CD4-positive, alpha-beta T cell (primary cell): ENCODE measurements around the gene MED12L. TPM values are rescaled to one million over a fixed set of nuclear protein-coding genes. Genes with fewer than 3 reads are reported as not detected.

Experiments
- ATAC-seq: fragments of 200-7000 bp; cut with Tn5 transposase; one replicate; pipeline ENCODE4 v1.10.0; 2022; ENCODE audit warnings: mild to moderate bottlenecking; ENCODE audit not compliant: poor library complexity
- CTCF ChIA-PET: fragments of 350-600 bp; sonication (Branson Sonifier 250); formaldehyde crosslinking; loops from one replicate; lab custom pipeline; 2021; ENCODE audit warnings: antibody characterized with exemption, inconsistent platforms; lab: Charles Lee
- POLR2A ChIA-PET: fragments of 350-600 bp; sonication (Branson Sonifier 250); formaldehyde crosslinking; loops from one replicate; lab custom pipeline; 2021; ENCODE audit warnings: antibody characterized with exemption, inconsistent platforms; lab: Charles Lee
- DNase-seq, 14 experiments: peaks; one replicate each; pipeline ENCODE4 v3.0.0-alpha.2; 2013 to 2020; ENCODE audit warnings: mixed read lengths in 2 of 14
- H3K27ac ChIP-seq, 2 donors: one replicate each; pipeline versions ENCODE4 v1.5.1 to v1.7.0; 2013; ENCODE audit warnings: low read length in 2 of 2, low read depth in 1 of 2, mild to moderate bottlenecking in 1 of 2
- H3K27me3 ChIP-seq, 2 experiments: 1 replicate in 1 of 2; 2 replicates in 1 of 2; pipeline versions ENCODE4 v1.6.1 to v1.7.0; 2013; ENCODE audit warnings: low read length in 2 of 2, control low read depth in 1 of 2, mild to moderate bottlenecking in 1 of 2, moderate library complexity in 1 of 2; ENCODE audit not compliant: insufficient read depth in 2 of 2, control insufficient read depth in 1 of 2
- H3K36me3 ChIP-seq: one replicate; pipeline ENCODE4 v1.6.1; 2013; ENCODE audit warnings: low read length, control low read depth; ENCODE audit not compliant: insufficient read depth
- H3K4me1 ChIP-seq: one replicate; pipeline ENCODE4 v1.6.1; 2013; ENCODE audit warnings: low read length, control low read depth; ENCODE audit not compliant: insufficient read depth
- H3K4me3 ChIP-seq: one replicate; pipeline ENCODE4 v1.5.1; 2013; ENCODE audit warnings: mild to moderate bottlenecking, low read length, moderate library complexity
- H3K9me3 ChIP-seq, 2 experiments: 1 replicate in 1 of 2; 2 replicates in 1 of 2; pipeline versions ENCODE4 v1.6.1 to v1.7.0; 2013; ENCODE audit warnings: low read length in 2 of 2, mild to moderate bottlenecking in 2 of 2, control low read depth in 1 of 2, moderate library complexity in 1 of 2; ENCODE audit not compliant: control insufficient read depth in 1 of 2, insufficient read depth in 1 of 2
- H3K27ac Mint-ChIP-seq: one replicate; pipeline ENCODE4 v1.8.0; 2020; ENCODE audit warnings: mixed read lengths
- H3K27me3 Mint-ChIP-seq: one replicate; pipeline ENCODE4 v1.8.0; 2021; ENCODE audit warnings: mixed read lengths
- H3K36me3 Mint-ChIP-seq: one replicate; pipeline ENCODE4 v1.8.0; 2021; ENCODE audit warnings: low read depth, mixed read lengths
- H3K4me1 Mint-ChIP-seq: one replicate; pipeline ENCODE4 v1.8.0; 2021; ENCODE audit warnings: low read depth, mixed read lengths
- H3K4me3 Mint-ChIP-seq: one replicate; pipeline ENCODE4 v1.8.0; 2020; ENCODE audit warnings: mild to moderate bottlenecking, mixed read lengths
- H3K9me3 Mint-ChIP-seq: one replicate; pipeline ENCODE4 v1.8.0; 2020; ENCODE audit warnings: mixed read lengths
- intact Hi-C, 2 experiments: fragments of 100-400 bp; cut with DNase I in 1 of 2; cut with micrococcal nuclease in 1 of 2; formaldehyde crosslinking; loops; one replicate each; pipeline versions ENCODE4 v1.15.1 to v1.9.0; 2023 to 2025; cut with DNase I, micrococcal nuclease
- total RNA-seq, 174 experiments: library from RNA in 2 of 174; stranded (reverse) in 2 of 174; gene quantifications; one replicate each; pipeline ENCODE4 v1.2.3 and lab custom pipeline; 2021 to 2026
- TF ChIP-seq, protein P1 (sequence below): fragments of 200-600 bp; IDR thresholded peaks from one replicate; pipeline ENCODE4 v1.8.0; 2022; ENCODE audit warnings: antibody characterized with exemption, mild to moderate bottlenecking

Gene MED12L
- total RNA-seq, 2 experiments from 2014 or later: 0.39 to 0.49 TPM

DNA sequence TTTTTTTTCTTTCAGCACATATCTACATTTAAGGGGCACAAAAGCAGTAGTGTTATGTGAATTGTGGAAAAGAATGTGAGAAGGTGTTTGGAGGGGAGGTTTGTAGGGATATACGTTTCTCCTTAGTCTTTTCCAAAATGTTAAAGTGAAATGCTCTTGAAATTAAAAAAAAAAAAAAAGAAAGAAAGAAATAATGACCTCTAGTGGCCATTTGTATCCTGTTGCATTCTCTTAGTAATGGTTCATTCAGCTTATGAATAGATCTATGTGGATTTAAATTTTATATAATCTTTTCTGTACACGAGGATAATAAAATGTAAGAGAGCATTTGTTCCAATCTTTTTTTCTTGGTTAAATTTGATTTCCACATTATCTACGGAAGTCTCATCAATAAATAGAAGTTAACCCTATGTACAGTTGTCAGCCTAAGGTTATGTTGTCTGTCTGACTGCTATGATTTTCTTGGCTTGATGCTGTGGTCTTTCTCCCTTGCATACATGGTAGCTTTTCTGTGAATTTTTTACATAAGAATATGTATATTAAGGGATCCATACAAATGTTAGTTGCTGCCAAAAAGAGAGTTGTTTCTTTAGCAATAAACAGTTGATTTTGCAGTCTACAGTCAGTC is 242.2 kb downstream of the MED12L start:
- intact Hi-C loops: loop anchor here (2.0 to 5.0 kb wide), 3 partner anchors 99 to 159 kb away; no protein-coding TSS in a partner anchor
- H3K27ac ChIP-seq: no peak overlapping the region
- ATAC-seq (no peak), DNase-seq (no peak)
- Mint-ChIP-seq H3K27ac (no peak overlapping the region), H3K4me1 (no peaks in the 10 kb centered on the region), H3K9me3 (no peaks in the 10 kb centered on the region), H3K36me3 (no peaks in the 10 kb centered on the region), H3K4me3 (no peak overlapping the region), H3K27me3 (peaks cover 19% of the 10 kb centered on the region)
- no peaks in the 10 kb centered on the region for H3K9me3 ChIP-seq
- TF ChIP-seq, protein P1, sequence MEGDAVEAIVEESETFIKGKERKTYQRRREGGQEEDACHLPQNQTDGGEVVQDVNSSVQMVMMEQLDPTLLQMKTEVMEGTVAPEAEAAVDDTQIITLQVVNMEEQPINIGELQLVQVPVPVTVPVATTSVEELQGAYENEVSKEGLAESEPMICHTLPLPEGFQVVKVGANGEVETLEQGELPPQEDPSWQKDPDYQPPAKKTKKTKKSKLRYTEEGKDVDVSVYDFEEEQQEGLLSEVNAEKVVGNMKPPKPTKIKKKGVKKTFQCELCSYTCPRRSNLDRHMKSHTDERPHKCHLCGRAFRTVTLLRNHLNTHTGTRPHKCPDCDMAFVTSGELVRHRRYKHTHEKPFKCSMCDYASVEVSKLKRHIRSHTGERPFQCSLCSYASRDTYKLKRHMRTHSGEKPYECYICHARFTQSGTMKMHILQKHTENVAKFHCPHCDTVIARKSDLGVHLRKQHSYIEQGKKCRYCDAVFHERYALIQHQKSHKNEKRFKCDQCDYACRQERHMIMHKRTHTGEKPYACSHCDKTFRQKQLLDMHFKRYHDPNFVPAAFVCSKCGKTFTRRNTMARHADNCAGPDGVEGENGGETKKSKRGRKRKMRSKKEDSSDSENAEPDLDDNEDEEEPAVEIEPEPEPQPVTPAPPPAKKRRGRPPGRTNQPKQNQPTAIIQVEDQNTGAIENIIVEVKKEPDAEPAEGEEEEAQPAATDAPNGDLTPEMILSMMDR: peak; percentile 73
- ChIA-PET CTCF (interaction anchor here (0.6 to 1.2 kb wide), 6 partner anchors 17 to 166 kb away, joined by 3 to 6 read pairs (median 3); no protein-coding TSS in a partner anchor), POLR2A (interaction anchor here (0.6 kb wide), 1 partner anchor 127 kb away, joined by 4 read pairs; no protein-coding TSS in a partner anchor)
- H3K4me1 ChIP-seq: no peaks in the 10 kb centered on the region
- no peaks in the 10 kb centered on the region for H3K27me3 ChIP-seq
- no peaks in the 10 kb centered on the region for H3K36me3 ChIP-seq
- H3K4me3 ChIP-seq: peak overlapping the region; percentile 34

- Mint-ChIP-seq H3K9me3 (no peaks in the 10 kb centered on the region), H3K27ac (no peak overlapping the region), H3K4me3 (no peak overlapping the region), H3K27me3 (peaks cover 19% of the 10 kb centered on the region), H3K4me1 (no peaks in the 10 kb centered on the region), H3K36me3 (no peaks in the 10 kb centered on the region)
- Histone ChIP-seq H3K36me3 (no peaks in the 10 kb centered on the region), H3K4me1 (no peaks in the 10 kb centered on the region), H3K9me3 (no peaks in the 10 kb centered on the region), H3K27me3 (no peaks in the 10 kb centered on the region), H3K4me3 (peak overlapping the region; percentile 34), H3K27ac (no peak overlapping the region)
- ATAC-seq (peak; percentile 54), DNase-seq (peak in 5 of 14 experiments; percentile 0 to 47 (median 37))
- CTCF ChIA-PET: interaction anchor here (0.6 to 1.2 kb wide), 4 partner anchors 42 to 165 kb away, joined by 3 to 6 read pairs (median 3); no protein-coding TSS in a partner anchor
- TF ChIP-seq, protein P1: no peak
- intact Hi-C loops: loop anchor here in 1 of 2 experiments (5.0 kb wide), 1 partner anchor 101 kb away; no protein-coding TSS in a partner anchor
- POLR2A ChIA-PET: interaction anchor here (0.6 kb wide), 1 partner anchor 128 kb away, joined by 4 read pairs; no protein-coding TSS in a partner anchor
Measured at GRCh38 chr3:151328298-151328995, 243.0 kb downstream of the MED12L start.

DNA sequence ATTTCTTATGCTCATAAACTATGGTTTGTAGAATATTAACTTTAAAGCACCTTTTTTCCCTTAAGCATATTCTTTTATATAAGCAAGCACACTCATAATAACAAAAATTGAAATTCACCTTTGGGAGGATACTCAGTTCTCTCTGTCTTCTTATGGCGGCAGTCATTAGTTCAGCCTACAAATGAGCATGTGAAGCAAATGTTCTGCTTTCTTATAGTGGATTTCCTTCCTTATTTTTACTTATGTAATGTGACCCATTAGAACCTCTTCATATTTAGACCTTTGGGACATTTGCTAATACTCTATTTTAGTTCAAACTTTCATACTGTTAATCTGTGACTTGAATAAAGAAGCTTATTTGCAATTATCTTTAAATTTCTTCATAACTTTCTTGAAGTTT is 243.9 kb downstream of the MED12L start, which contains the start of gene P2RY13:
TSS of gene P2RY13 (minus strand) at position 187 of the 400 bp plus-strand sequence. CDS start at position 166, 21 bp downstream.
- H3K4me1 ChIP-seq: no peaks in the 10 kb centered on the region
- H3K36me3 ChIP-seq: no peaks in the 10 kb centered on the region
- H3K27ac Mint-ChIP-seq: no peak within 1 kb of the TSS
- intact Hi-C loops: loop anchor here in 1 of 2 experiments (5.0 kb wide), 1 partner anchor 102 kb away; no protein-coding TSS in a partner anchor
- DNase-seq: peak in 1 of 14 experiments; percentile 13
- H3K4me3 ChIP-seq: peak within 1 kb of the TSS; percentile 34
- TF ChIP-seq, protein P1: no peak
- H3K27ac ChIP-seq: no peak within 1 kb of the TSS
- peaks cover 19% of the 10 kb centered on the region for H3K27me3 Mint-ChIP-seq
- ATAC-seq: no peak
- POLR2A ChIA-PET: no interaction called here
- H3K4me3 Mint-ChIP-seq: no peak within 1 kb of the TSS
- CTCF ChIA-PET: no interaction called here
- no peaks in the 10 kb centered on the region for H3K4me1 Mint-ChIP-seq
- no peaks in the 10 kb centered on the region for H3K9me3 Mint-ChIP-seq
- no peaks in the 10 kb centered on the region for H3K9me3 ChIP-seq
- no peaks in the 10 kb centered on the region for H3K36me3 Mint-ChIP-seq
- no peaks in the 10 kb centered on the region for H3K27me3 ChIP-seq
